NCI-H82 (cell line): Measurements from ENCODE around the gene DHX29.

ENCODE experiments used
- DNase-seq: peaks from one replicate; lab custom pipeline; 2025; lab: John Stamatoyannopoulos, UW

The DHX29 gene

GRCh38 chr5:55316837-55317236 is 9.3 kb upstream of the DHX29 start:
- DNase-seq = no peak

- DNase-seq = no peak
These were observed 8.8 kb upstream of the DHX29 start for GRCh38 chr5:55316289-55316688.

DNA sequence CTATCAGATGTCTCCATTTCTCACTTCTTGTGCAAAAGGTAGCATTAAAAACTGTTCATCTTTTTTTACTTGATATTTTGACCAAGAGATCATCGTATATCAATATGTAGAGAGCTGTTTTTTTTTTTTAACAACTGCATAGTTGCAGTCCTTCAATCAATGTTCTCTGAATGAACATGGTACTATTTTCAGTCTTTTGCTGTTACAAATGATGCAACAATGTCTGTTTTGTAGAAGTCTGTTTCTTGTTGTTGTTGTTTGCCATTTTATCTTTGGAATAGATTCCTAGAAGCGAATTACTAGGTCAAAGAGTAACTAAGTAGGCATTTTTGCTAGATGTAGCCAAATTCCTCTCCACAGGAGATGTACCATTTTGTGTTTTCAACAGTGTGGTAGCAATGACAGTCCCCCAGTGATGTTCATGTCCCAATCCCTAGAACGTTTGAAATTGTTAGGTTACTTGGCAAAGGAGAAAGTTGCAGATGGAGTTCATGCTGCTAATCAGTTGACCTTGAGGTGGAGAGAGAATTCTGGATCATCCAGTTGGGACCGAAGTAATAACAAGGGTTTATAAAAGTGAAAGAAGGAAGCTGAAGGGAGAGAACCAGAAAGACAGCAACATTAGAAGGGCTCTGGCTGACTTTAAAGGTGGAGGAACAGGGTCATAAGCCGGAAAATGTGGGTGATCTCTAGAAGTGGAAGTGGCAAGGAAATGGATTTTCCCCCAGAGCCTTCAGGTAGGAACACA is 6.5 kb upstream of the DHX29 start:
- no peak for DNase-seq

DNA sequence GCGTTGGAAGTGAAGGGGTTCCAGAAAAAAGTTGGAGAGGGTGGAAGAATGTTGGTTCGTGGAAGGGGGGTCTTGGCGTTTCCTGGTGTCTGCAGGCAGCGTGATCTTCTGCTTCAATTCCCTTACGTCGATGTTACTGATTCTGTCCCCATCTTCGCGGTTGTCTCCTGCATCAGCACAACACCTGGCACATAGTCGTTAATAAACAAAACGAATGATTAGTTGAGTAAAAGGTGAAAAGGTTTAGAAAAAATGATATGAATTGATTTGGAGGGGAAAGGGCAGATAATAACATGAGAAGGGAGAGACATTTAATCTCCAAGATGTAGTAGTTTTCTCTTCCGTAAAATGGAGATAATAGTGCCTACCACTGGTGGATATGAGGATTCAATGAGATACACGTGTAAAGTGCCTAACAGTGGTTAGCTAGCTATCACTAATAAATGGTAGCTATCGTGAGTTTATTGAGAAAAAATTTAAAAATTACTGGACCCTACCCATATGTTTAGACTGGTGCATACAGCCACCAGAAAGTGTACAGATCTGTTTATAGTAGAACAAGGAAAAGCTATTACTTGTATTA is 851 bp upstream of the DHX29 start:
- peak; percentile 38 for DNase-seq

GRCh38 chr5:55306641-55307382 is 682 bp downstream of the DHX29 start:
- peak; percentile 35 for DNase-seq

- DNase-seq = no peak
These were observed 2.1 kb downstream of the DHX29 start for GRCh38 chr5:55305345-55305744.

DNA sequence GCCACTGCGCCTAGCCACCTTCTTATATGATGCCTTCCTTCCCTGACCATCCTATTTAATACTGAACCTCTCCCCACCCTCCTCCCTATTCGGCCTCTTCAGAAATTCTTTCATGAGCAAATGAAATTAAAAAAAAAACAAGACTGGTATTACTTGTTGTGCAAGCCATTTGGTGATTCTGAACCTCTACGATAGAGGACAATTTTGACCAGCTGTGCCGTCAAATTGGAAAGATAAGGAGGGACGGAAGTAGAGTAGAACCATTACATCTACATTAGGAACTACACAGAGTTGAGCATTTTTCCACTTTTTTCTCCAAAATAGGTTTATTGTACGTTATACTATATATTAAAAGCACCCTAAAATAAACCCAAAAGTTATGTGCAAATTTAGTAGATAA is 2.9 kb downstream of the DHX29 start:
- DNase-seq = no peak

DNA sequence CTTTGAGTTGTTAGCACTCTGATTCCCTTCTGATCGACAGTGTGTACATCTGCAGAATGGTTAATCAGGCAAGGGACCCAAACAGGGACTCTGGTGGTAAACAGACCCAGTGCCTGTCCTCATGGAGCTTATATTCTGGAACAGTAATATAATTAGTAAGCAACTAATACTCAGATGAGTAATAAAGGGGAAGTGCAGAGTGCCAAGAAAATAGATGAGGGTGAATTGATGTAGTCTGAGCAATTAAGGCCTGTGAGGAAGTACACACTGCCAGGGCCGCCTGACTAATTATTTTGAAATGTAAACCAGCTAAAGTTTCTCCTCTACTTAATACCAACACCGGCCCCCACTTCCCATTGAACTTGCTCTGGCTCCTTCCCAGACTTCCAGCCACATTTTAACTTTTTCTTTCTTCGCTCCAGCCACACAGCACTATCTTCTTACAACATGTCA is 4.2 kb downstream of the DHX29 start:
- no peak for DNase-seq

- no peak for DNase-seq
These were observed 6.6 kb downstream of the DHX29 start for GRCh38 chr5:55300890-55301289.

DNA sequence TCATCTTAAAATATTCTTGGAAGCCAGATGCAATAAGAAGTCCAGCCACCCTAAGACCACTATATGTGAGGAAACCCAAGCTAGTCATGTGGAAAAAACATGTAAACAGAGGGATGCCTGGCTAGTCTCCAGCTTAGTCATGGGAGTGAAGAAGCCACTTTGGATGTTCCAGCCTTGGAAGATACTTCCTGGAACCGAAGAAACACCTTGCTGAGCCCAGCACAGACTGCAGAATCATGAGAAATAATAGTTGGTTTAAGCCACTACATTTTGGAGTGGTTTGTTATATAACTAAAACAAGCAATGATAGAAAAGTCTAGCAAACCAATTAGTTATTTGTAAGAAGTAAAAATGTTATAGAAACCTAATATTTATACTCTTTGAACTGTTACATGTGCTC is 12.6 kb downstream of the DHX29 start:
- no peak for DNase-seq

DNA sequence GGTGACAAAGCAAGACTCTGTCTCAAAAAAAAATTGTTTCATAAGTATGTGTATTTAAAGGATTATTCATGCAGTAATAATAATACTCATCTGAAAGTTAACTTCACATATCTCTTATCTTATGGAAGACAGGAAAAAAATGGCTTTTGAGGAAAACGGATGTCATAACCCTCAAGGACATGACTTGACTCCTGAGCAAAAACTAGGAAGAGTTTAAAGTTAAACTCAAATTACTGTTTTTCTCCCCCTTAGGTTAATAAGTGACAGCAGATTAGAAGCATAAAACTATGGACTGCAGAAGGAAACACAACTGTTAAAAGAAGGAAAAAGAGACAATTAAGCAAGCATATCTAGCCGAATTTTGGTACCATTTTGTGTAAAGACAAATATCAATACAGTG is 16.5 kb downstream of the DHX29 start:
- no peak for DNase-seq

DNA sequence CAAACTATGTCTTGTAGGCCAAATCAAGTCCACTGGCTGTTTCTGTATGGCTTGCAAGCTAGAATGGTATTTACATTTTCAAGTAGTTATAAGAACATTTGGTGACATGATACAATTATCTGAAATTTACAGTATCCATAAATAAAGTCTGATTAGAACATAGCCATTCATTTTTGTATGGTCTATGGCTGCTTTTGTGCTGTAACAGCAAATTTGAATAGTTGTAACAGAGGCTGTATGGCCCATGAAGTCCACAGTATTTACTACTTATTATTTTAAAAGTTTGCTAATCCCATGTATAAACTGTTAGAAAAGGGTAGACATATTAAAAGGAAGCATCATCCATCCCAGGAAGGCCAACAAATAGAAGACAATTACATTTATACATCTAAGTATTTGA is 17.7 kb downstream of the DHX29 start:
- DNase-seq = no peak

DNA sequence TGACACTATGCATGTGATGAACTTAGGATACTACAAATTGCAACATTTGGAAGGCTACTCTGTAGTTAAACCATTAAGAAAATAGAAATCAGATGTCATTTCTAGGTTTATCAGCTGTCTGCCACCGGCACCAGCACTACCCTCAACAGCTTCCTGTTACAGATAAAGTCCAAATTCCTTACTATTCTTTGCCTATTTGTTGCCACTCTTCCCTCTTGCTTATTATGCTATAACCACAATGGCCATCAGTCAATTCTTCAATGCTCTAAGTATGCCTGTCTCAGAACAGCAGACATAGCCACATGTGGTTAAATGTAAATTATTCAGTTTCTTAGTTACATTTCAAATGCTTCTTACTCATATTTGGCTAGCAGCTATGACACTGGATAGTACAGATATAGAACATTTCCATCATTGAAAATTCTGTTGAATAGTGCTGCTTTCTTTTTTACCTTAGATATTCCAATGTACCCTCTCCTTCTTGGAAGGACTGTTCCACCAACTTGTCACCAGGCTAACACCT is 21.0 kb downstream of the DHX29 start:
- DNase-seq = no peak

DNA sequence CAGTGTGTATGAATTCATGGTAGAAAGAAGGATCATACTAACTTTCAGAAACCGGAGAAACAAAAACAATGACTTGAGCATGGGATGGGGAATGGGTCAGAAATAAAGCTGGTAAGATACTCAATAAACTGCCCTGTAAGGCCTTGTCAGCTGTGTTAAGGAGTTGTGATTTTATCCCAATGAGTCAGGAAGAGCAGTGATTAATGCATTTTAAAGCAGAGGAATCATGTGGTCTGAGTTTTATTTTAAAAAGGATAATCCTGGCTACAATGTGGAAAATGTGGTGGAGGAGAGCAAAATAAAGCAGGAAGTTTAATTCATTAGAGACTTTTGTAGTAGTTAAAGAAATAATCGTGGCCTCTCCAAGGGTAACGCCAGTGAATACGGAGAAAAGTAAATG is 28.7 kb downstream of the DHX29 start:
- no peak for DNase-seq

DNA sequence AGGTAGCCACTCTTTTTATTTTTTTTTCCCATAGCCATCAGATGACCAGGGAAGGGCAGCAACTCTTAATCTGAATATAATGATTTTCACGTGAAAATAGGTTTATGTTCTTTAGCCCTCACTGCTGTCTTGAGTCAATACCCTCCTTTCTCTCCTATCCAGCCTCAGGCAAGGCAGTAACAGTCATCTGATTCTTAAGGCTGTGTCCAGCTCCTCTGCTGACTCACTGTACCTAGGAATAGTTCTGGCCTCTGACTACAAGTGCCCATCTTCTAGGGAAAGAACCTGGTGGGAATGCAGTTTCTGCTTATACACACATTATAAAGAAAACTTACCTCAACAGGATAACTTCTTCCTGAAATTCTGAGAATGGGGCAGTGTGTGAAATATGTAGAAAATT is 30.7 kb downstream of the DHX29 start:
- DNase-seq = no peak

DNA sequence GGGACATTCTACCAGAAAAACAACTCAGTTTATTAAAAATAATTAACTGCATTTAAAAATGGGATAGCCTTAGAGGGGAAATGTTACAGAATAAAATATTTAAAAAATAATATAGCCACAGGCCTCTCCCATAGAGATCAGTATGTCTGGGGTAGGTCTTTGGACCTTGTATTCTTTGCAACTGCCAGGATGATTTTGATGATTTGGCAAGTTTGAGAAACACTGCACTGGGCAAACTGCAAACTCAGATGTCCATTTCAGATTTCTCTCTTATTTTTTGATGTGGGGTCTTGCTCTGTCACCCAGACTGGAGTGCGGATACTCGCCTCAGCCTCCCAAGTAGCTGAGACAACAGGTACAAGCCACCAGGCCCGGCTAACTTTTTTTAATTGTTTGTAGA is 49.2 kb downstream of the DHX29 start:
- no peak for DNase-seq

DNA sequence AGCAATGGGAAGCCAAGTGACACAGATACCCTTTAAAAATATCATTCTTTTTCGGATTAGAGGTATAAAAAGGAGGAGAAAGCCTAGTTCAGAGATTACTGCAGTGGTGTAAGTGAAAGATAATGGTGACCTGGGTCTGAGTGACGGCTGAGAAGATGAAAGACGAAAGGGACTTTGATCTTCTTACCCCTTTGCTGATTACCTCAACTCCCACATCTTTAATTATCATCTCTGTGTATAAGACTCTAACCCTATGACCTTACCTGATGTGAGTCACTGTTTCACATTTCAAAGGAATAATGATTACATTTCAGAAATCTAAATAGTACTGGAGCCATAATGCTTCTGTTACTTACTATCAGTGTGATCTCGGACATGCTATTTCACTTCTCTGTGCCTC is 52.7 kb downstream of the DHX29 start:
- no peak for DNase-seq

DNA sequence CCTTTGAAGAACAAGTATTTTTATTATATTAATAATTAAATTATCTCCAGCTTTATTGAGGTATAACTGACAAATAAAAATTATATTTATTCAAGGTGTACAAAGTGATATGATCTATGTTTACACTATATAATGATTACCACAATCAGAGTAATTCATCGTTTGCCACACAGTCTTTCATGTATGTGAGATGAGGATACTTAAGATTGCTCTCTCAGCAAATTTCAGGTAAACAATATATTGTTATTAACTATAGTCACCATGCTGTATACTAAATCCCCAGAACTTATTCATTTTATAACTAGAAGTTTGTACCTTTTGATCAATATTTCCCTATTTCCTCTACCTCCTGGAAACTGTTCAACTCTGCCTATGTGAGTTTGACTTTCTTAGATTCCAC is 57.4 kb downstream of the DHX29 start:
- DNase-seq = no peak

GRCh38 chr5:55241746-55242145 is 65.7 kb downstream of the DHX29 start:
- no peak for DNase-seq

DNA sequence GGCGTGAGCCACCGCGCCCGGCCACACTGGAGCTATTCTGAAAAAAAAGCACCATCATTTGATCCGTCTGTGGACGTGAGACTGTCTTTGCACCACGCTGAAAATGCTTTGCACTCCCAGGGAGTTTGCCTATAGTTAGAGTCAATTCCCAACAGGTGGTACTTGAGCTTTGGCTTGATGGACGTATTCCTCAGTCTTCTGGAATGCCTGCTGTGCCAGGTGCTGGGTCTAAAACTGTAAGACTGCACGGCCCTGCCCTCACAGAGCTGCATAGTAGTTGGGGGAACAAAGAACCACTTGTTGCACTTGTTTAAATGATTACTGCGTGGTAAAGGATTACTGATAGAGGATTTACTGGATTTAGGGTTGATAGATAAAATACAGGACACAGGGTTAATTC is 70.7 kb downstream of the DHX29 start:
- peak; percentile 39 for DNase-seq

DNA sequence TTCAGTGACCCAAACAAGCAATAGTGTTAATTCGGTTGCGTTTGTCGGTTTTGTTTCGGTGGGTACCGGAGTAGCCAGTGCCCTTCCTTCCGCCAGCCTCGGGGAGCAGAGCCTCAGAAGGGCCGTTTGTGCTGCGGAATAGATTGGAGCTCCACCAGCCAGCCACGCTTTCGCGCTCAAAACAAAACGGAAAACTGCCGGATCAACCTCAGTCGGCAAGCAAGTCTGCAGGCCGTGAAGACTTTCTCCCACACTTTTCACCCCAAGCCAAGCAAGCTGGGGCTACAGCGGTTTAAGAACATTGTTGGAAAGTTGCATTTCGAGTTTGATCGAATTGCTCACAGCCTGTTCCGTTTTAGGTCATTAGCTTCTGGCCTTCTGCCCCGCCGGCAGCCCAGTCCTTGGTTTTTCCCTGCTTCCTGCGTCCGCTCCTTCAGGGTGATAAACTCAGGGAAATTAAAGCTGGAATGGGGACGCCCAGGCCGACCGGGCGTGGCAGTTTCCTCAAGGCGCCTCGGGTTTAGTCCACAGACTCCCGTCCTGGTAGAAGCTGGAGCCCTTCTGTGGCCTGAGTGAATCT is 73.3 kb downstream of the DHX29 start:
- DNase-seq = peak; percentile 21
